PC-9 (cell line): ENCODE measurements around the gene THY1.

Experiments used
- CTCF ChIP-seq: fragments of 200-600 bp; sonication (generic); conservative IDR thresholded peaks from 2 replicates; pipeline ENCODE4 v1.6.1; 2017; ENCODE audit warnings: mixed run types, antibody characterized with exemption, mild to moderate bottlenecking, moderate library complexity
- EZH2 ChIP-seq: fragments of 200-600 bp; sonication (generic); IDR thresholded peaks from 2 replicates; pipeline ENCODE4 v1.8.0; 2017; ENCODE audit warnings: antibody characterized with exemption, low read depth

DNA sequence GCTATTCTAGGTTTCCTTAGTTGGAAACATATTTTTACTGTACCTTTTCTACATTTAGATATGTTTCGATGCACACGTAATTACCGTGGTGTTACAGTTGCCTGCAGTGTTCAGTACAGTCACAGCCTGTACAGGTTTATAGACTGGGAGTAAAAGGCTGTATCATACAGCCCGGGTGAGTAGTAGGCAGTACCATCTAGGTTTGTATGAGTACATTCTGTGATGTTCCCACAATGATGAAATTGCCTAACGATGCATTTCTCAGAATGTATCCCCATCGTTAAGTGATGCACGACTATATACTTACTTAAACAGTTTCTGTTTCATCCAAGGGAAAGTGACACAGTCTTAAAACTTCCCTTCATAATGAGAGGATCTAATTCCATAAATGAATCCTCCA, 13.1 kb upstream of the THY1 start:
- no peak for TF ChIP-seq CTCF
- TF ChIP-seq EZH2, result no peak
